ENCODE results near the gene BPI.

DNA sequence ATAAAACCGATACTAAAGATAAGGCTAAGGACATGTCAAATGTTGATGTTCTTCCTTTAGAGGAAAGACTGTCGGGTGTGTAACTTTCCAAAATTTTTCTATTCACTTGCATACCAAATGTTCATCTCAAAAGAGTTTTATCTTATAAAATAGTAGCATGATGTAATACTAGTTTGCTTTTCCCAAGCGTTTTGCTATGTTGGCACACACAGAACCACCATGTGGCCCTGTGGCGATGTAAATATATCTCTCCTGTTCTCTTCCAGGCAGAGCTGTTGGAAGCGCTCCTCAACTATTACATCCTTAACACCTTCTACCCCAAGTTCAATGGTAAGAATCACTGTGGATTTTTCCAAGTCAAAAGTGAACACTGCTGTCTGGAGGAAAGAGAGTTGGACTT lies 68.8 kb downstream of the BPI start:
- TF ChIP-seq CTCF (IDR thresholded peaks at IDR 0.05; ENCODE audit: insufficient read depth, low read length), result no peak
- no peak for TF ChIP-seq POLR2AphosphoS5 (IDR thresholded peaks at IDR 0.05; ENCODE audit: low read depth)
- TF ChIP-seq, protein P1, sequence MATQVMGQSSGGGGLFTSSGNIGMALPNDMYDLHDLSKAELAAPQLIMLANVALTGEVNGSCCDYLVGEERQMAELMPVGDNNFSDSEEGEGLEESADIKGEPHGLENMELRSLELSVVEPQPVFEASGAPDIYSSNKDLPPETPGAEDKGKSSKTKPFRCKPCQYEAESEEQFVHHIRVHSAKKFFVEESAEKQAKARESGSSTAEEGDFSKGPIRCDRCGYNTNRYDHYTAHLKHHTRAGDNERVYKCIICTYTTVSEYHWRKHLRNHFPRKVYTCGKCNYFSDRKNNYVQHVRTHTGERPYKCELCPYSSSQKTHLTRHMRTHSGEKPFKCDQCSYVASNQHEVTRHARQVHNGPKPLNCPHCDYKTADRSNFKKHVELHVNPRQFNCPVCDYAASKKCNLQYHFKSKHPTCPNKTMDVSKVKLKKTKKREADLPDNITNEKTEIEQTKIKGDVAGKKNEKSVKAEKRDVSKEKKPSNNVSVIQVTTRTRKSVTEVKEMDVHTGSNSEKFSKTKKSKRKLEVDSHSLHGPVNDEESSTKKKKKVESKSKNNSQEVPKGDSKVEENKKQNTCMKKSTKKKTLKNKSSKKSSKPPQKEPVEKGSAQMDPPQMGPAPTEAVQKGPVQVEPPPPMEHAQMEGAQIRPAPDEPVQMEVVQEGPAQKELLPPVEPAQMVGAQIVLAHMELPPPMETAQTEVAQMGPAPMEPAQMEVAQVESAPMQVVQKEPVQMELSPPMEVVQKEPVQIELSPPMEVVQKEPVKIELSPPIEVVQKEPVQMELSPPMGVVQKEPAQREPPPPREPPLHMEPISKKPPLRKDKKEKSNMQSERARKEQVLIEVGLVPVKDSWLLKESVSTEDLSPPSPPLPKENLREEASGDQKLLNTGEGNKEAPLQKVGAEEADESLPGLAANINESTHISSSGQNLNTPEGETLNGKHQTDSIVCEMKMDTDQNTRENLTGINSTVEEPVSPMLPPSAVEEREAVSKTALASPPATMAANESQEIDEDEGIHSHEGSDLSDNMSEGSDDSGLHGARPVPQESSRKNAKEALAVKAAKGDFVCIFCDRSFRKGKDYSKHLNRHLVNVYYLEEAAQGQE (IDR thresholded peaks at IDR 0.05; ENCODE audit: insufficient replicate concordance, low read depth), result no peak

All from HL-60 (cell line).